Left ventricle myocardium inferior (tissue), 1 donor: ENCODE results near the gene GAL. TPM values are rescaled to one million over a fixed set of nuclear protein-coding genes. Genes with fewer than 3 reads are reported as not detected.

Source experiments
- DNase-seq: peaks from one replicate; pipeline ENCODE4 v3.0.0-alpha.2; 2020
- H3K27ac ChIP-seq: fragments of 200-600 bp; replicated peaks from 2 replicates; pipeline ENCODE4 v1.8.0; 2021
- H3K27me3 ChIP-seq: fragments of 200-600 bp; 2 replicates; pipeline ENCODE4 v1.8.0; 2021; ENCODE audit warnings: low read depth
- H3K36me3 ChIP-seq: fragments of 200-600 bp; 2 replicates; pipeline ENCODE4 v1.8.0; 2021
- H3K4me1 ChIP-seq: fragments of 200-600 bp; 2 replicates; pipeline ENCODE4 v1.8.0; 2021
- H3K4me3 ChIP-seq: fragments of 200-600 bp; 2 replicates; pipeline ENCODE4 v1.8.0; 2021; ENCODE audit warnings: mild to moderate bottlenecking, moderate library complexity
- H3K9me3 ChIP-seq: fragments of 200-600 bp; replicated peaks from 2 replicates; pipeline ENCODE4 v1.8.0; 2021
- CTCF ChIP-seq: fragments of 200-600 bp; IDR thresholded peaks from 2 replicates; pipeline ENCODE4 v1.8.0; 2021; ENCODE audit warnings: antibody characterized with exemption, mild to moderate bottlenecking, borderline replicate concordance
- intact Hi-C: fragments of 100-400 bp; cut with micrococcal nuclease; formaldehyde crosslinking; loops from one replicate; pipeline ENCODE4 v1.11.0; 2022
- total RNA-seq: library from RNA; stranded (reverse); fragmentation: NEBNext Ultra II Directional; extraction: Animal tissue kit (Norgen Biotek cat#: 25700); gene quantifications from one replicate; pipeline ENCODE4 v1.2.1, GENCODE V29; 2021
- donor health status: DM: no; HTN: yes; CAD: no; lungs with severe emphysema.

Gene GAL
- total RNA-seq, 1 donor from 2014 or later = 0.58 TPM

- H3K27me3 ChIP-seq = peaks cover 33% of the 10 kb centered on the region
- H3K4me1 ChIP-seq = peaks cover 11% of the 10 kb centered on the region
- H3K4me3 ChIP-seq = no peak overlapping the region
- peaks cover 15% of the 10 kb centered on the region for H3K9me3 ChIP-seq
- intact Hi-C loops = no loop called here
- H3K36me3 ChIP-seq = no peaks in the 10 kb centered on the region
- TF ChIP-seq CTCF = no peak
- no peak overlapping the region for H3K27ac ChIP-seq
- DNase-seq = no peak
Measured at GRCh38 chr11:68673306-68673945, 10.9 kb upstream of the GAL start.

- Histone ChIP-seq H3K27ac (no peak overlapping the region), H3K4me1 (peaks cover 11% of the 10 kb centered on the region), H3K4me3 (no peak overlapping the region), H3K27me3 (peaks cover 33% of the 10 kb centered on the region), H3K36me3 (no peaks in the 10 kb centered on the region), H3K9me3 (peaks cover 15% of the 10 kb centered on the region)
- no peak for DNase-seq
- TF ChIP-seq CTCF = no peak
- intact Hi-C loops = no loop called here
Measured at GRCh38 chr11:68673991-68674390, 10.4 kb upstream of the GAL start.

- H3K27me3 ChIP-seq = peaks cover 30% of the 10 kb centered on the region
- no peak overlapping the region for H3K27ac ChIP-seq
- H3K9me3 ChIP-seq = peaks cover 15% of the 10 kb centered on the region
- intact Hi-C loops = no loop called here
- H3K4me1 ChIP-seq = peaks cover 11% of the 10 kb centered on the region
- DNase-seq = no peak
- TF ChIP-seq CTCF = no peak
- H3K36me3 ChIP-seq = no peaks in the 10 kb centered on the region
- no peak overlapping the region for H3K4me3 ChIP-seq
Measured at GRCh38 chr11:68674461-68674860, 9.9 kb upstream of the GAL start.

GRCh38 chr11:68677432-68677831 is 6.9 kb upstream of the GAL start:
- peak; percentile 25 for DNase-seq
- intact Hi-C loops = no loop called here

GRCh38 chr11:68678031-68678441 is 6.3 kb upstream of the GAL start:
- Histone ChIP-seq H3K27me3 (peaks cover 24% of the 10 kb centered on the region), H3K9me3 (peaks cover 12% of the 10 kb centered on the region), H3K27ac (no peak overlapping the region), H3K4me1 (peaks cover 11% of the 10 kb centered on the region), H3K36me3 (no peaks in the 10 kb centered on the region), H3K4me3 (no peak overlapping the region)
- intact Hi-C loops = no loop called here
- TF ChIP-seq CTCF = no peak
- DNase-seq = no peak

More at GRCh38 chr11:68677432-68677831, 6.9 kb upstream of the GAL start:
- no peak overlapping the region for H3K4me3 ChIP-seq
- H3K27me3 ChIP-seq = peaks cover 20% of the 10 kb centered on the region
- no peak overlapping the region for H3K27ac ChIP-seq
- no peak for TF ChIP-seq CTCF
- H3K9me3 ChIP-seq = peaks cover 12% of the 10 kb centered on the region
- peaks cover 11% of the 10 kb centered on the region for H3K4me1 ChIP-seq
- no peaks in the 10 kb centered on the region for H3K36me3 ChIP-seq
